8988T (cell line): ENCODE data around the gene U2AF2.

Experiments used
- DNase-seq: peaks from one replicate; pipeline ENCODE4 v3.0.0; 2011

The U2AF2 gene

GRCh38 chr19:55654868-55655647 is at the start of gene U2AF2:
U2AF2 (plus strand) TSS chr19:55655035; CDS start chr19:55655105, 70 bp downstream.
- peak; percentile 83 for DNase-seq

- DNase-seq = peak; percentile 91
Observed at GRCh38 chr19:55605207-55605636, 49.6 kb upstream of the U2AF2 start.

- peak; percentile 63 for DNase-seq
Observed at GRCh38 chr19:55605637-55606470, 49.0 kb upstream of the U2AF2 start, which contains the start of gene ZNF865. ZNF865 (plus strand) TSS chr19:55605647; CDS start chr19:55613619, 7,972 bp downstream.

- no peak for DNase-seq
Observed at GRCh38 chr19:55606471-55606787, 48.4 kb upstream of the U2AF2 start.

- DNase-seq = no peak
Observed at GRCh38 chr19:55606817-55607216, 48.0 kb upstream of the U2AF2 start.

GRCh38 chr19:55609326-55609725 is 45.5 kb upstream of the U2AF2 start:
- DNase-seq = no peak

GRCh38 chr19:55611300-55611982 is 43.4 kb upstream of the U2AF2 start:
- no peak for DNase-seq

- no peak for DNase-seq
Observed at GRCh38 chr19:55611983-55612645, 42.7 kb upstream of the U2AF2 start.

GRCh38 chr19:55613396-55613795 is 41.4 kb upstream of the U2AF2 start:
- DNase-seq = no peak

- DNase-seq = no peak
Observed at GRCh38 chr19:55613930-55614710, 40.7 kb upstream of the U2AF2 start.

- no peak for DNase-seq
Observed at GRCh38 chr19:55614711-55615542, 39.9 kb upstream of the U2AF2 start.

- no peak for DNase-seq
Observed at GRCh38 chr19:55615543-55616394, 39.1 kb upstream of the U2AF2 start.

- no peak for DNase-seq
Observed at GRCh38 chr19:55616395-55616875, 38.4 kb upstream of the U2AF2 start.

- DNase-seq = no peak
Observed at GRCh38 chr19:55617426-55617825, 37.4 kb upstream of the U2AF2 start.

GRCh38 chr19:55618426-55618825 is 36.4 kb upstream of the U2AF2 start:
- DNase-seq = no peak

- no peak for DNase-seq
Observed at GRCh38 chr19:55619286-55619685, 35.5 kb upstream of the U2AF2 start.

- no peak for DNase-seq
Observed at GRCh38 chr19:55620410-55621204, 34.2 kb upstream of the U2AF2 start.

GRCh38 chr19:55621205-55621672 is 33.6 kb upstream of the U2AF2 start:
- no peak for DNase-seq

- DNase-seq = no peak
Observed at GRCh38 chr19:55621673-55622231, 33.1 kb upstream of the U2AF2 start.
